ENCODE measurements around the gene FAM222A.

Gene FAM222A

GRCh38 chr12:109722721-109723094 lies 9.1 kb downstream of the FAM222A start:
- Histone ChIP-seq H3K79me2 (ENCODE audit: insufficient read depth, low read length) (no peaks in the 10 kb centered on the region), H3K9me2 (replicated peaks; ENCODE audit: insufficient read depth, low read length) (no peaks in the 10 kb centered on the region), H3K36me3 (ENCODE audit: low read length) (no peaks in the 10 kb centered on the region), H3F3A (ENCODE audit: insufficient read depth) (no peaks in the 10 kb centered on the region), H3K27me3 (ENCODE audit: low read length) (no peaks in the 10 kb centered on the region), H3K4me3 (ENCODE audit: insufficient read depth, low read length, poor library complexity, severe bottlenecking) (no peak overlapping the region), H3K9ac (ENCODE audit: low read length) (no peak overlapping the region), H3K4me2 (ENCODE audit: low read depth, low read length, poor library complexity, severe bottlenecking) (no peak overlapping the region), H3K27ac (ENCODE audit: low read depth, low read length) (no peak overlapping the region), H3K9me3 (ENCODE audit: insufficient read depth, low read length) (no peaks in the 10 kb centered on the region), H2AFZ (ENCODE audit: low read depth, low read length, severe bottlenecking) (no peak overlapping the region), H4K20me1 (ENCODE audit: low read depth, low read length) (no peaks in the 10 kb centered on the region)
- TF ChIP-seq CTCF (IDR thresholded peaks at IDR 0.05; ENCODE audit: insufficient read depth, low read length, poor library complexity, severe bottlenecking): no peak
- TF ChIP-seq EZH2phosphoT487 (conservative IDR thresholded peaks at IDR 0.05; ENCODE audit: low read length): no peak

DNA sequence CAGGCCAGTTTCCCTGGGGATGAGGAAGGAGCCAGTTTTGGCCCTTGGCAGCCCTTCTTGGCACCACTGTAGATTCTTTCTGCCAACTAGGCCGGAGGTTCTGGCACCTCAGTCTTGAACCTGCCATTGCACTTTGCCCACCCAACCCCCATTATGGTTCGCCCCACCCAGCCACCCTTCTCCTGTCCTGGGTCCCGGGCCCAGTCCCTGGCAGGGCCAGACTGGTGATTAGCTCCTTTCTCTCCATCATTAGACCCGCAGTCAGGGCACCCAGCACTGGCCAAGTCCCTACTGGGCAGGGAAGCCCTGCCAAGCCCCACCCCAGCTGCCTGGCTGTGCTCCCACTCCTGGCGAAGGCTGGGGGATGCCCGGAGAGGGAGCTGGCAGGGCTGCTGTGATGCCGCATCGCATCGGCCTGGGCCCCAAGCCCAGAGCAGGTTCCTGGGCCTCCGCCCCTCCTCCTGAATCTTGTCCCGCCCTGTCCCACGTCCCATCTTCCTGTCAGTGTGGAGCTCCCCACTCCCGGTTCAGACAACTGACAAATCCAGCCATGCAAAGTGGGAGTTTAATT lies 9.8 kb downstream of the FAM222A start:
- no peaks in the 10 kb centered on the region for H3K9me3 ChIP-seq (ENCODE audit: insufficient read depth, low read length)
- H3K27ac ChIP-seq (ENCODE audit: low read depth, low read length): no peak overlapping the region
- H3K4me3 ChIP-seq (ENCODE audit: insufficient read depth, low read length, poor library complexity, severe bottlenecking): no peak overlapping the region
- H3K79me2 ChIP-seq (ENCODE audit: insufficient read depth, low read length): no peaks in the 10 kb centered on the region
- H3K9ac ChIP-seq (ENCODE audit: low read length): no peak overlapping the region
- H3K9me2 ChIP-seq (replicated peaks; ENCODE audit: insufficient read depth, low read length): no peaks in the 10 kb centered on the region
- no peak for TF ChIP-seq EZH2phosphoT487 (conservative IDR thresholded peaks at IDR 0.05; ENCODE audit: low read length)
- no peak for TF ChIP-seq CTCF (IDR thresholded peaks at IDR 0.05; ENCODE audit: insufficient read depth, low read length, poor library complexity, severe bottlenecking)
- H3K36me3 ChIP-seq (ENCODE audit: low read length): no peaks in the 10 kb centered on the region
- no peak overlapping the region for H3K4me2 ChIP-seq (ENCODE audit: low read depth, low read length, poor library complexity, severe bottlenecking)
- no peaks in the 10 kb centered on the region for H3K27me3 ChIP-seq (ENCODE audit: low read length)
- H4K20me1 ChIP-seq (ENCODE audit: low read depth, low read length): no peaks in the 10 kb centered on the region
- no peaks in the 10 kb centered on the region for H3F3A ChIP-seq (ENCODE audit: insufficient read depth)
- no peak overlapping the region for H2AFZ ChIP-seq (ENCODE audit: low read depth, low read length, severe bottlenecking)

GRCh38 chr12:109724321-109724892 lies 10.8 kb downstream of the FAM222A start:
- Histone ChIP-seq H4K20me1 (ENCODE audit: low read depth, low read length) (no peaks in the 10 kb centered on the region), H3K9me3 (ENCODE audit: insufficient read depth, low read length) (no peaks in the 10 kb centered on the region), H3K79me2 (ENCODE audit: insufficient read depth, low read length) (no peaks in the 10 kb centered on the region), H3K36me3 (ENCODE audit: low read length) (no peaks in the 10 kb centered on the region), H3K27ac (ENCODE audit: low read depth, low read length) (no peak overlapping the region), H3K4me3 (ENCODE audit: insufficient read depth, low read length, poor library complexity, severe bottlenecking) (no peak overlapping the region), H2AFZ (ENCODE audit: low read depth, low read length, severe bottlenecking) (no peak overlapping the region), H3F3A (ENCODE audit: insufficient read depth) (no peaks in the 10 kb centered on the region), H3K27me3 (ENCODE audit: low read length) (no peaks in the 10 kb centered on the region), H3K9ac (ENCODE audit: low read length) (no peak overlapping the region), H3K9me2 (replicated peaks; ENCODE audit: insufficient read depth, low read length) (no peaks in the 10 kb centered on the region), H3K4me2 (ENCODE audit: low read depth, low read length, poor library complexity, severe bottlenecking) (no peak overlapping the region)
- TF ChIP-seq CTCF (IDR thresholded peaks at IDR 0.05; ENCODE audit: insufficient read depth, low read length, poor library complexity, severe bottlenecking): no peak
- TF ChIP-seq EZH2phosphoT487 (conservative IDR thresholded peaks at IDR 0.05; ENCODE audit: low read length): no peak

Data from SU-DHL-6 (cell line).